GM23338 (cell line): Measurements from ENCODE around the gene GREB1L. TPM values are rescaled to one million over a fixed set of nuclear protein-coding genes. Genes with fewer than 3 reads are reported as not detected.
A peak's percentile ranks its signal among the peaks of the same experiment; 100 is the strongest.

Experiments
- ATAC-seq: fragments of 200-7000 bp; cut with Tn5 transposase; 3 replicates; pipeline ENCODE4 v1.9.1; 2020
- DNase-seq: peaks from one replicate; pipeline ENCODE4 v3.0.0-alpha.2; 2015; ENCODE audit warnings: low spot score
- H2AFZ ChIP-seq: fragments of 200-600 bp; sonication (generic); 2 replicates; pipeline ENCODE4 v1.8.0; 2016; ENCODE audit warnings: antibody characterized with exemption, mild to moderate bottlenecking, moderate library complexity
- H3F3A ChIP-seq: fragments of 200-600 bp; sonication (generic); replicated peaks from 2 replicates; pipeline ENCODE4 v1.8.0; 2017; ENCODE audit warnings: antibody characterized with exemption, mixed run types, low read depth
- H3K27ac ChIP-seq: fragments of 200-600 bp; sonication (generic); 2 replicates; pipeline ENCODE4 v1.6.1; 2016; ENCODE audit warnings: low read depth
- H3K27me3 ChIP-seq: fragments of 200-600 bp; sonication (generic); 2 replicates; pipeline ENCODE4 v1.8.0; 2016; ENCODE audit warnings: mild to moderate bottlenecking, mixed run types, moderate library complexity; ENCODE audit not compliant: insufficient read depth
- H3K36me3 ChIP-seq: fragments of 200-600 bp; sonication (generic); 2 replicates; pipeline ENCODE4 v1.8.0; 2016; ENCODE audit warnings: mild to moderate bottlenecking; ENCODE audit not compliant: insufficient read depth
- H3K4me1 ChIP-seq: fragments of 200-600 bp; sonication (generic); 2 replicates; pipeline ENCODE4 v1.8.0; 2016; ENCODE audit warnings: mild to moderate bottlenecking, moderate library complexity; ENCODE audit not compliant: insufficient read depth
- H3K4me2 ChIP-seq: fragments of 200-600 bp; sonication (generic); 2 replicates; pipeline ENCODE4 v1.7.1; 2017; ENCODE audit warnings: mixed run types
- H3K4me3 ChIP-seq: fragments of 200-600 bp; sonication (generic); 2 replicates; pipeline ENCODE4 v1.6.1; 2016; ENCODE audit warnings: mixed run types
- H3K79me2 ChIP-seq: fragments of 200-600 bp; sonication (generic); replicated peaks from 2 replicates; pipeline ENCODE4 v1.8.0; 2017; ENCODE audit warnings: mild to moderate bottlenecking; ENCODE audit not compliant: insufficient read depth
- H3K9me2 ChIP-seq: fragments of 200-600 bp; sonication (generic); 2 replicates; pipeline ENCODE4 v1.8.0; 2017; ENCODE audit not compliant: insufficient read depth
- H4K20me1 ChIP-seq: fragments of 200-600 bp; sonication (generic); replicated peaks from 2 replicates; pipeline ENCODE4 v1.8.0; 2017; ENCODE audit warnings: mild to moderate bottlenecking; ENCODE audit not compliant: insufficient read depth
- H3K27ac Mint-ChIP-seq: 2 replicates; pipeline ENCODE4 v1.8.0; 2020; ENCODE audit warnings: inconsistent platforms, mild to moderate bottlenecking, moderate library complexity, mixed read lengths
- H3K27me3 Mint-ChIP-seq: 3 replicates; pipeline ENCODE4 v1.8.0; 2022; ENCODE audit warnings: low read depth, mild to moderate bottlenecking, moderate library complexity, mixed read lengths, inconsistent platforms; ENCODE audit not compliant: insufficient read depth, poor library complexity
- H3K36me3 Mint-ChIP-seq: 3 replicates; pipeline ENCODE4 v1.8.0; 2021; ENCODE audit warnings: low read depth, mild to moderate bottlenecking, inconsistent platforms, moderate library complexity, mixed read lengths
- H3K4me1 Mint-ChIP-seq: 3 replicates; pipeline ENCODE4 v1.8.0; 2020; ENCODE audit warnings: mild to moderate bottlenecking, inconsistent platforms, mixed read lengths
- H3K4me3 Mint-ChIP-seq: 3 replicates; pipeline ENCODE4 v1.8.0; 2021; ENCODE audit warnings: moderate library complexity, mild to moderate bottlenecking, inconsistent platforms, mixed read lengths
- H3K9me3 Mint-ChIP-seq: 3 replicates; pipeline ENCODE4 v1.8.0; 2020; ENCODE audit warnings: moderate library complexity, mild to moderate bottlenecking, inconsistent platforms, mixed read lengths
- CREB1 ChIP-seq: fragments of 250-450 bp; sonication (Bioruptor Pico); IDR thresholded peaks from 2 replicates; pipeline ENCODE4 v1.5.0; 2020; ENCODE audit warnings: low read depth, mild to moderate bottlenecking, moderate library complexity
- CTCF ChIP-seq, 2 experiments: fragments of 200-600 bp in 1 of 2; sonication (generic) in 1 of 2; conservative IDR thresholded peaks; 2 replicates each; pipeline versions ENCODE4 v1.5.1 to v1.6.1; 2016 to 2017; ENCODE audit warnings: antibody characterized with exemption in 2 of 2, low read depth in 2 of 2, mild to moderate bottlenecking in 2 of 2, moderate library complexity in 1 of 2
- ETS1 ChIP-seq: IDR thresholded peaks from 2 replicates; pipeline ENCODE4 v1.6.1; 2016; ENCODE audit warnings: antibody characterized with exemption
- EZH2 ChIP-seq: fragments of 200-600 bp; sonication (generic); IDR thresholded peaks from one replicate; pipeline ENCODE4 v1.8.0; 2017; ENCODE audit warnings: antibody characterized with exemption, mild to moderate bottlenecking, low read depth; ENCODE audit not compliant: unreplicated experiment
- EZH2phosphoT487 ChIP-seq: fragments of 200-600 bp; sonication (generic); IDR thresholded peaks from one replicate; pipeline ENCODE4 v1.8.1; 2018; ENCODE audit warnings: antibody characterized with exemption; ENCODE audit not compliant: unreplicated experiment
- JUNB ChIP-seq: IDR thresholded peaks from one replicate; pipeline ENCODE4 v1.6.1; 2016; ENCODE audit warnings: antibody characterized with exemption; ENCODE audit not compliant: unreplicated experiment
- NANOG ChIP-seq: IDR thresholded peaks from 2 replicates; pipeline ENCODE4 v1.6.1; 2016; ENCODE audit warnings: antibody characterized with exemption, borderline replicate concordance
- POLR2AphosphoS5 ChIP-seq: IDR thresholded peaks from 2 replicates; pipeline ENCODE4 v1.6.1; 2016; ENCODE audit warnings: antibody characterized with exemption, low read depth
- STAT1 ChIP-seq: IDR thresholded peaks from one replicate; pipeline ENCODE4 v1.6.1; 2016; ENCODE audit warnings: antibody characterized with exemption; ENCODE audit not compliant: unreplicated experiment
- ZNF114 ChIP-seq: fragments of 250-450 bp; sonication (Bioruptor Pico); IDR thresholded peaks from 2 replicates; pipeline ENCODE4 v1.5.0; 2020; ENCODE audit warnings: mild to moderate bottlenecking, moderate library complexity
- ZNF331 ChIP-seq: fragments of 250-450 bp; sonication (Bioruptor Pico); IDR thresholded peaks from 2 replicates; pipeline ENCODE4 v1.5.0; 2020; ENCODE audit warnings: low read depth, mild to moderate bottlenecking, moderate library complexity
- polyA plus RNA-seq: library from polyadenylated mRNA; unstranded; fragments of >200 nt; fragmentation: Nextera tagmentation; extraction: Ambion mirVana; gene quantifications from 2 replicates; pipeline ENCODE4 v1.2.1, GENCODE V29; 2016
- total RNA-seq: library from RNA; depleted of rRNA; stranded (reverse); fragments of >200 nt; shearing (Covaris generic); gene quantifications from 2 replicates; pipeline ENCODE4 v1.2.3, GENCODE V29; 2014
- TF ChIP-seq, protein P1 (sequence below): IDR thresholded peaks from one replicate; pipeline ENCODE4 v1.6.1; 2018; ENCODE audit warnings: antibody characterized with exemption; ENCODE audit not compliant: unreplicated experiment
- TF ChIP-seq, protein P2 (sequence below): fragments of 250-450 bp; sonication (Bioruptor Pico); IDR thresholded peaks from 2 replicates; pipeline ENCODE4 v1.5.0; 2020; ENCODE audit warnings: mild to moderate bottlenecking, moderate library complexity

GREB1L gene
- total and polyA plus RNA-seq, 2 experiments from 2014 or later, result 0.03 to 0.29 TPM

- H3F3A ChIP-seq, result no peaks in the 10 kb centered on the region
- no peak for ATAC-seq
These were observed 219.4 kb downstream of the GREB1L start for GRCh38 chr18:21461460-21461859.

More at GRCh38 chr18:21461460-21461859, 219.4 kb downstream of the GREB1L start:
- no peak for DNase-seq
- Mint-ChIP-seq H3K9me3 (no peaks in the 10 kb centered on the region; the same call in 2 of the 3 replicates), H3K4me1 (no peaks in the 10 kb centered on the region), H3K27me3 (peaks cover 3% of the 10 kb centered on the region), H3K36me3 (no peaks in the 10 kb centered on the region), H3K27ac (0 out of 2 replicates have a peak overlapping the region, but pooled peaks have one; percentile 45), H3K4me3 (no peak overlapping the region)
- Histone ChIP-seq H3K9me2 (no peaks in the 10 kb centered on the region), H2AFZ (no peak overlapping the region), H3K4me2 (no peak overlapping the region), H3K4me3 (no peak overlapping the region), H3K79me2 (no peaks in the 10 kb centered on the region), H3K27me3 (no peaks in the 10 kb centered on the region), H3K4me1 (no peaks in the 10 kb centered on the region), H3K27ac (no peak overlapping the region), H4K20me1 (no peaks in the 10 kb centered on the region), H3K36me3 (no peaks in the 10 kb centered on the region)
- TF ChIP-seq POLR2AphosphoS5 (no peak), JUNB (no peak), CTCF (conservative IDR thresholded peaks at IDR 0.05; ENCODE audit: low read depth in 2 of 2) (no peak), CREB1 (no peak), ETS1 (no peak), STAT1 (no peak), ZNF331 (CRISPR knock-in tag) (no peak), EZH2phosphoT487 (no peak), NANOG (no peak), ZNF114 (no peak), EZH2 (no peak)
- TF ChIP-seq, protein P1, sequence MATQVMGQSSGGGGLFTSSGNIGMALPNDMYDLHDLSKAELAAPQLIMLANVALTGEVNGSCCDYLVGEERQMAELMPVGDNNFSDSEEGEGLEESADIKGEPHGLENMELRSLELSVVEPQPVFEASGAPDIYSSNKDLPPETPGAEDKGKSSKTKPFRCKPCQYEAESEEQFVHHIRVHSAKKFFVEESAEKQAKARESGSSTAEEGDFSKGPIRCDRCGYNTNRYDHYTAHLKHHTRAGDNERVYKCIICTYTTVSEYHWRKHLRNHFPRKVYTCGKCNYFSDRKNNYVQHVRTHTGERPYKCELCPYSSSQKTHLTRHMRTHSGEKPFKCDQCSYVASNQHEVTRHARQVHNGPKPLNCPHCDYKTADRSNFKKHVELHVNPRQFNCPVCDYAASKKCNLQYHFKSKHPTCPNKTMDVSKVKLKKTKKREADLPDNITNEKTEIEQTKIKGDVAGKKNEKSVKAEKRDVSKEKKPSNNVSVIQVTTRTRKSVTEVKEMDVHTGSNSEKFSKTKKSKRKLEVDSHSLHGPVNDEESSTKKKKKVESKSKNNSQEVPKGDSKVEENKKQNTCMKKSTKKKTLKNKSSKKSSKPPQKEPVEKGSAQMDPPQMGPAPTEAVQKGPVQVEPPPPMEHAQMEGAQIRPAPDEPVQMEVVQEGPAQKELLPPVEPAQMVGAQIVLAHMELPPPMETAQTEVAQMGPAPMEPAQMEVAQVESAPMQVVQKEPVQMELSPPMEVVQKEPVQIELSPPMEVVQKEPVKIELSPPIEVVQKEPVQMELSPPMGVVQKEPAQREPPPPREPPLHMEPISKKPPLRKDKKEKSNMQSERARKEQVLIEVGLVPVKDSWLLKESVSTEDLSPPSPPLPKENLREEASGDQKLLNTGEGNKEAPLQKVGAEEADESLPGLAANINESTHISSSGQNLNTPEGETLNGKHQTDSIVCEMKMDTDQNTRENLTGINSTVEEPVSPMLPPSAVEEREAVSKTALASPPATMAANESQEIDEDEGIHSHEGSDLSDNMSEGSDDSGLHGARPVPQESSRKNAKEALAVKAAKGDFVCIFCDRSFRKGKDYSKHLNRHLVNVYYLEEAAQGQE, result no peak
- TF ChIP-seq, protein P2, sequence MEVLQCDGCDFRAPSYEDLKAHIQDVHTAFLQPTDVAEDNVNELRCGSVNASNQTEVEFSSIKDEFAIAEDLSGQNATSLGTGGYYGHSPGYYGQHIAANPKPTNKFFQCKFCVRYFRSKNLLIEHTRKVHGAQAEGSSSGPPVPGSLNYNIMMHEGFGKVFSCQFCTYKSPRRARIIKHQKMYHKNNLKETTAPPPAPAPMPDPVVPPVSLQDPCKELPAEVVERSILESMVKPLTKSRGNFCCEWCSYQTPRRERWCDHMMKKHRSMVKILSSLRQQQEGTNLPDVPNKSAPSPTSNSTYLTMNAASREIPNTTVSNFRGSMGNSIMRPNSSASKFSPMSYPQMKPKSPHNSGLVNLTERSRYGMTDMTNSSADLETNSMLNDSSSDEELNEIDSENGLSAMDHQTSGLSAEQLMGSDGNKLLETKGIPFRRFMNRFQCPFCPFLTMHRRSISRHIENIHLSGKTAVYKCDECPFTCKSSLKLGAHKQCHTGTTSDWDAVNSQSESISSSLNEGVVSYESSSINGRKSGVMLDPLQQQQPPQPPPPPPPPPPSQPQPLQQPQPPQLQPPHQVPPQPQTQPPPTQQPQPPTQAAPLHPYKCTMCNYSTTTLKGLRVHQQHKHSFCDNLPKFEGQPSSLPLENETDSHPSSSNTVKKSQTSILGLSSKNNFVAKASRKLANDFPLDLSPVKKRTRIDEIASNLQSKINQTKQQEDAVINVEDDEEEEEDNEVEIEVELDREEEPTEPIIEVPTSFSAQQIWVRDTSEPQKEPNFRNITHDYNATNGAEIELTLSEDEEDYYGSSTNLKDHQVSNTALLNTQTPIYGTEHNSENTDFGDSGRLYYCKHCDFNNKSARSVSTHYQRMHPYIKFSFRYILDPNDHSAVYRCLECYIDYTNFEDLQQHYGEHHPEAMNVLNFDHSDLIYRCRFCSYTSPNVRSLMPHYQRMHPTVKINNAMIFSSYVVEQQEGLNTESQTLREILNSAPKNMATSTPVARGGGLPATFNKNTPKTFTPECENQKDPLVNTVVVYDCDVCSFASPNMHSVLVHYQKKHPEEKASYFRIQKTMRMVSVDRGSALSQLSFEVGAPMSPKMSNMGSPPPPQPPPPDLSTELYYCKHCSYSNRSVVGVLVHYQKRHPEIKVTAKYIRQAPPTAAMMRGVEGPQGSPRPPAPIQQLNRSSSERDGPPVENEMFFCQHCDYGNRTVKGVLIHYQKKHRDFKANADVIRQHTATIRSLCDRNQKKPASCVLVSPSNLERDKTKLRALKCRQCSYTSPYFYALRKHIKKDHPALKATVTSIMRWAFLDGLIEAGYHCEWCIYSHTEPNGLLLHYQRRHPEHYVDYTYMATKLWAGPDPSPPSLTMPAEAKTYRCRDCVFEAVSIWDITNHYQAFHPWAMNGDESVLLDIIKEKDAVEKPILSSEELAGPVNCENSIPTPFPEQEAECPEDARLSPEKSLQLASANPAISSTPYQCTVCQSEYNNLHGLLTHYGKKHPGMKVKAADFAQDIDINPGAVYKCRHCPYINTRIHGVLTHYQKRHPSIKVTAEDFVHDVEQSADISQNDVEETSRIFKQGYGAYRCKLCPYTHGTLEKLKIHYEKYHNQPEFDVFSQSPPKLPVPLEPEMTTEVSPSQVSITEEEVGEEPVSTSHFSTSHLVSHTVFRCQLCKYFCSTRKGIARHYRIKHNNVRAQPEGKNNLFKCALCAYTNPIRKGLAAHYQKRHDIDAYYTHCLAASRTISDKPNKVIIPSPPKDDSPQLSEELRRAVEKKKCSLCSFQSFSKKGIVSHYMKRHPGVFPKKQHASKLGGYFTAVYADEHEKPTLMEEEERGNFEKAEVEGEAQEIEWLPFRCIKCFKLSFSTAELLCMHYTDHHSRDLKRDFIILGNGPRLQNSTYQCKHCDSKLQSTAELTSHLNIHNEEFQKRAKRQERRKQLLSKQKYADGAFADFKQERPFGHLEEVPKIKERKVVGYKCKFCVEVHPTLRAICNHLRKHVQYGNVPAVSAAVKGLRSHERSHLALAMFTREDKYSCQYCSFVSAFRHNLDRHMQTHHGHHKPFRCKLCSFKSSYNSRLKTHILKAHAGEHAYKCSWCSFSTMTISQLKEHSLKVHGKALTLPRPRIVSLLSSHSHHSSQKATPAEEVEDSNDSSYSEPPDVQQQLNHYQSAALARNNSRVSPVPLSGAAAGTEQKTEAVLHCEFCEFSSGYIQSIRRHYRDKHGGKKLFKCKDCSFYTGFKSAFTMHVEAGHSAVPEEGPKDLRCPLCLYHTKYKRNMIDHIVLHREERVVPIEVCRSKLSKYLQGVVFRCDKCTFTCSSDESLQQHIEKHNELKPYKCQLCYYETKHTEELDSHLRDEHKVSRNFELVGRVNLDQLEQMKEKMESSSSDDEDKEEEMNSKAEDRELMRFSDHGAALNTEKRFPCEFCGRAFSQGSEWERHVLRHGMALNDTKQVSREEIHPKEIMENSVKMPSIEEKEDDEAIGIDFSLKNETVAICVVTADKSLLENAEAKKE (CRISPR knock-in tag), result no peak
